H9 (cell line): ENCODE data around the gene ERICH4. TPM values are rescaled to one million over a fixed set of nuclear protein-coding genes. Genes with fewer than 3 reads are reported as not detected.

ENCODE experiments used
- DNase-seq: peaks from one replicate; pipeline ENCODE4 v3.0.0-alpha.2; 2017
- H2AFZ ChIP-seq: one replicate; pipeline ENCODE4 v1.6.1; 2013; ENCODE audit warnings: mild to moderate bottlenecking, low read length, control low read depth, moderate library complexity
- H2AK5ac ChIP-seq: 2 replicates; pipeline ENCODE4 v1.6.1; 2013; ENCODE audit warnings: low read length, control low read depth, mixed read lengths; ENCODE audit not compliant: insufficient read length
- H2BK120ac ChIP-seq: one replicate; pipeline ENCODE4 v1.6.1; 2013; ENCODE audit warnings: low read depth, mild to moderate bottlenecking, low read length, control low read depth, inconsistent platforms; ENCODE audit not compliant: poor library complexity, severe bottlenecking
- H2BK12ac ChIP-seq: 2 replicates; pipeline ENCODE4 v1.6.1; 2013; ENCODE audit warnings: low read length, control low read depth, mixed read lengths, low read depth; ENCODE audit not compliant: insufficient read length
- H2BK15ac ChIP-seq: 2 replicates; pipeline ENCODE4 v1.6.1; 2013; ENCODE audit warnings: low read depth, low read length, control low read depth
- H2BK20ac ChIP-seq: one replicate; pipeline ENCODE4 v1.6.1; 2013; ENCODE audit warnings: low read depth, mild to moderate bottlenecking, low read length, control low read depth, inconsistent platforms; ENCODE audit not compliant: poor library complexity, severe bottlenecking
- H2BK5ac ChIP-seq: 2 replicates; pipeline ENCODE4 v1.6.1; 2013; ENCODE audit warnings: low read length, control low read depth, mixed read lengths; ENCODE audit not compliant: insufficient read length
- H3K14ac ChIP-seq: 2 replicates; pipeline ENCODE4 v1.6.1; 2013; ENCODE audit warnings: low read length, control low read depth; ENCODE audit not compliant: insufficient read depth
- H3K18ac ChIP-seq: 2 replicates; pipeline ENCODE4 v1.6.1; 2013; ENCODE audit warnings: low read depth, mild to moderate bottlenecking, mixed read lengths, low read length, control low read depth; ENCODE audit not compliant: insufficient read length
- H3K23ac ChIP-seq: 2 replicates; pipeline ENCODE4 v1.6.1; 2013; ENCODE audit warnings: low read length, control low read depth, mixed read lengths, low read depth; ENCODE audit not compliant: insufficient read length
- H3K23me2 ChIP-seq: 2 replicates; pipeline ENCODE4 v1.6.1; 2013; ENCODE audit warnings: low read depth, mild to moderate bottlenecking, mixed read lengths, low read length, control low read depth; ENCODE audit not compliant: insufficient read length, poor library complexity, severe bottlenecking
- H3K27ac ChIP-seq: 2 replicates; pipeline ENCODE4 v1.5.1; 2013; ENCODE audit warnings: low read length, control low read depth, mixed read lengths, low read depth; ENCODE audit not compliant: insufficient read length
- H3K27me3 ChIP-seq: 2 replicates; pipeline ENCODE4 v1.6.1; 2013; ENCODE audit warnings: low read length, control low read depth, inconsistent platforms; ENCODE audit not compliant: insufficient read depth
- H3K4ac ChIP-seq: 2 replicates; pipeline ENCODE4 v1.6.1; 2013; ENCODE audit warnings: low read depth, mild to moderate bottlenecking, control low read depth, inconsistent platforms, low read length, moderate library complexity
- H3K4me1 ChIP-seq: 2 replicates; pipeline ENCODE4 v1.6.1; 2013; ENCODE audit warnings: low read length, control low read depth, inconsistent platforms; ENCODE audit not compliant: insufficient read depth
- H3K4me2 ChIP-seq: 2 replicates; pipeline ENCODE4 v1.6.1; 2013; ENCODE audit warnings: low read length, control low read depth, mixed read lengths; ENCODE audit not compliant: insufficient read length, insufficient read depth
- H3K56ac ChIP-seq: 2 replicates; pipeline ENCODE4 v1.6.1; 2013; ENCODE audit warnings: low read depth, mild to moderate bottlenecking, mixed read lengths, low read length, control low read depth; ENCODE audit not compliant: insufficient read length
- H3K79me1 ChIP-seq: 2 replicates; pipeline ENCODE4 v1.6.1; 2013; ENCODE audit warnings: low read depth, mild to moderate bottlenecking, moderate library complexity, low read length, control low read depth, inconsistent platforms; ENCODE audit not compliant: insufficient read depth, poor library complexity, severe bottlenecking
- H3K79me2 ChIP-seq: 2 replicates; pipeline ENCODE4 v1.6.1; 2013; ENCODE audit warnings: low read length, control low read depth, inconsistent platforms; ENCODE audit not compliant: insufficient read depth
- H3K9ac ChIP-seq: 2 replicates; pipeline ENCODE4 v1.6.1; 2013; ENCODE audit warnings: low read length, control low read depth, mixed read lengths; ENCODE audit not compliant: insufficient read length; ENCODE audit errors: extremely low read depth
- H3K9me3 ChIP-seq: one replicate; pipeline ENCODE4 v1.6.1; 2013; ENCODE audit warnings: low read depth, low read length, inconsistent platforms; ENCODE audit not compliant: control insufficient read depth
- H3T11ph ChIP-seq: one replicate; pipeline ENCODE4 v1.6.1; 2013; ENCODE audit warnings: mild to moderate bottlenecking, low read length, control low read depth, inconsistent platforms
- H4K20me1 ChIP-seq: one replicate; pipeline ENCODE4 v1.6.1; 2013; ENCODE audit not compliant: control insufficient read depth, insufficient read length, insufficient read depth
- H4K5ac ChIP-seq: 2 replicates; pipeline ENCODE4 v1.6.1; 2013; ENCODE audit warnings: low read depth, mild to moderate bottlenecking, mixed read lengths, low read length, control low read depth; ENCODE audit not compliant: insufficient read length
- H4K8ac ChIP-seq: replicated peaks from 2 replicates; pipeline ENCODE4 v1.6.1; 2013; ENCODE audit warnings: low read length, control low read depth, mixed read lengths, low read depth; ENCODE audit not compliant: insufficient read length
- H4K91ac ChIP-seq: 2 replicates; pipeline ENCODE4 v1.6.1; 2013; ENCODE audit warnings: low read depth, mild to moderate bottlenecking, moderate library complexity, mixed read lengths, low read length, control low read depth; ENCODE audit not compliant: insufficient read length
- H3K27ac Mint-ChIP-seq, 3 experiments: 2 replicates in 2 of 3; 3 replicates in 1 of 3; pipeline ENCODE4 v1.8.0; 2020 to 2021; ENCODE audit warnings: mixed read lengths in 3 of 3, mild to moderate bottlenecking in 1 of 3, moderate library complexity in 1 of 3
- H3K27me3 Mint-ChIP-seq: 2 replicates; pipeline ENCODE4 v1.8.0; 2021; ENCODE audit warnings: low read depth, mild to moderate bottlenecking, moderate library complexity, mixed read lengths
- H3K36me3 Mint-ChIP-seq, 3 experiments: 2 replicates in 2 of 3; 3 replicates in 1 of 3; pipeline ENCODE4 v1.8.0; 2020 to 2021; ENCODE audit warnings: low read depth in 3 of 3, mixed read lengths in 3 of 3; ENCODE audit not compliant: insufficient read depth in 1 of 3
- H3K4me1 Mint-ChIP-seq, 2 experiments: 2 replicates each; pipeline ENCODE4 v1.8.0; 2020; ENCODE audit warnings: mixed read lengths in 2 of 2
- H3K4me3 Mint-ChIP-seq, 2 experiments: 2 replicates in 1 of 2; 3 replicates in 1 of 2; pipeline ENCODE4 v1.8.0; 2020 to 2021; ENCODE audit warnings: mild to moderate bottlenecking in 2 of 2, mixed read lengths in 2 of 2, moderate library complexity in 1 of 2
- H3K9me3 Mint-ChIP-seq, 2 experiments: 2 replicates in 1 of 2; 3 replicates in 1 of 2; pipeline ENCODE4 v1.8.0; 2020; ENCODE audit warnings: mild to moderate bottlenecking in 2 of 2, mixed read lengths in 2 of 2, moderate library complexity in 1 of 2
- CTCF ChIP-seq: fragments of 200-600 bp; sonication (generic); conservative IDR thresholded peaks from 3 replicates; pipeline ENCODE4 v1.8.0; 2021; ENCODE audit warnings: antibody characterized with exemption, mild to moderate bottlenecking
- WGBS: extraction: QIAGEN DNeasy Blood & Tissue Kit; methylation state at CpG from one replicate; pipeline ENCODE4 v1.1.7; 2013; ENCODE audit warnings: missing lambda C conversion rate, low lambda C conversion rate, mixed read lengths; ENCODE audit not compliant: insufficient read length; ENCODE audit errors: extremely low coverage; 5-methylcytosine and 5-hydroxymethylcytosine counted together
- total RNA-seq: library from RNA; stranded (reverse); gene quantifications from 2 replicates; pipeline ENCODE4 v1.2.1, GENCODE V29; 2021

The ERICH4 gene
- total RNA-seq, 1 experiment from 2014 or later = not detected

- H2AFZ ChIP-seq = no peak overlapping the region
- no peak overlapping the region for H4K8ac ChIP-seq
- peaks cover 0 to 1% (median 0%) of the 10 kb centered on the region in 3 experiments; a peak in 2 of 7 replicates for H3K36me3 Mint-ChIP-seq
These were observed 39.6 kb upstream of the ERICH4 start for GRCh38 chr19:41403181-41403970.

More at GRCh38 chr19:41403181-41403970, 39.6 kb upstream of the ERICH4 start:
- Histone ChIP-seq H3T11ph (no peak overlapping the region), H4K5ac (no peak overlapping the region), H3K4me2 (no peak overlapping the region), H3K27ac (no peak overlapping the region), H3K27me3 (no peaks in the 10 kb centered on the region), H2AK5ac (no peak overlapping the region), H3K9ac (no peak overlapping the region), H3K4ac (no peak overlapping the region), H2BK12ac (no peak overlapping the region), H2BK15ac (no peak overlapping the region), H4K91ac (no peak overlapping the region), H3K23ac (no peak overlapping the region), H4K20me1 (peaks cover 3% of the 10 kb centered on the region), H2BK5ac (no peak overlapping the region), H2BK120ac (no peak overlapping the region), H3K79me2 (no peaks in the 10 kb centered on the region), H3K4me1 (no peaks in the 10 kb centered on the region), H3K14ac (no peak overlapping the region), H3K23me2 (peaks cover 2% of the 10 kb centered on the region), H3K56ac (no peak overlapping the region), H3K18ac (no peak overlapping the region), H3K79me1 (peaks cover 6% of the 10 kb centered on the region), H2BK20ac (no peak overlapping the region), H3K9me3 (no peaks in the 10 kb centered on the region)
- H3K27ac Mint-ChIP-seq = no peak overlapping the region; a peak in 1 of 7 replicates
- no peak for DNase-seq
- TF ChIP-seq CTCF = no peak
- no peaks in the 10 kb centered on the region; the same call in 1 of the 2 replicates for H3K27me3 Mint-ChIP-seq
- H3K9me3 Mint-ChIP-seq = no peaks in the 10 kb centered on the region
- no CpG with 5 or more reads among the region's 12 CpGs for WGBS
- peaks cover 15 to 20% of the 10 kb centered on the region in 2 experiments for H3K4me1 Mint-ChIP-seq
- H3K4me3 Mint-ChIP-seq = no peak overlapping the region
